ENCODE results near the gene NPEPL1.

DNA sequence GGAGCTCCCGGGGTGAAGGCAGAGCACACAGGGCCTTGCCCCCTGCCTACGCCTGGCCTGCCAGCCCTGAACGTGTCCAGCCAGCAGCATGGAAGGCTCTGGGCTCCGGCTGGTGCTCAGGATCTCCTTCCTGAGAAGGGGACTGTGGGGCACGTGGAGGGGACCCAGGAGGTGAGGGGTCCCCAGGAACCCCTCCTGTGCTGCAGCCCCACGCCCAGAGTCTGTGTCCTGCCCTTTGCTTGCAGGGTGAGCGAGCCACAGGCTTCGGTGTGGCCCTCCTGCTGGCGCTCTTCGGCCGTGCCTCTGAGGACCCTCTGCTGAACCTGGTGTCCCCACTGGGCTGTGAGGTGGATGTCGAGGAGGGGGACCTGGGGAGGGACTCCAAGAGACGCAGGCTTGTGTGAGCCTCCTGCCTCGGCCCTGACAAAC is 22.3 kb downstream of the NPEPL1 start:
- TF ChIP-seq, protein P1, sequence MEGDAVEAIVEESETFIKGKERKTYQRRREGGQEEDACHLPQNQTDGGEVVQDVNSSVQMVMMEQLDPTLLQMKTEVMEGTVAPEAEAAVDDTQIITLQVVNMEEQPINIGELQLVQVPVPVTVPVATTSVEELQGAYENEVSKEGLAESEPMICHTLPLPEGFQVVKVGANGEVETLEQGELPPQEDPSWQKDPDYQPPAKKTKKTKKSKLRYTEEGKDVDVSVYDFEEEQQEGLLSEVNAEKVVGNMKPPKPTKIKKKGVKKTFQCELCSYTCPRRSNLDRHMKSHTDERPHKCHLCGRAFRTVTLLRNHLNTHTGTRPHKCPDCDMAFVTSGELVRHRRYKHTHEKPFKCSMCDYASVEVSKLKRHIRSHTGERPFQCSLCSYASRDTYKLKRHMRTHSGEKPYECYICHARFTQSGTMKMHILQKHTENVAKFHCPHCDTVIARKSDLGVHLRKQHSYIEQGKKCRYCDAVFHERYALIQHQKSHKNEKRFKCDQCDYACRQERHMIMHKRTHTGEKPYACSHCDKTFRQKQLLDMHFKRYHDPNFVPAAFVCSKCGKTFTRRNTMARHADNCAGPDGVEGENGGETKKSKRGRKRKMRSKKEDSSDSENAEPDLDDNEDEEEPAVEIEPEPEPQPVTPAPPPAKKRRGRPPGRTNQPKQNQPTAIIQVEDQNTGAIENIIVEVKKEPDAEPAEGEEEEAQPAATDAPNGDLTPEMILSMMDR (IDR thresholded peaks at IDR 0.05; ENCODE audit: extremely low read depth in 1 of 2, insufficient read depth in 1 of 2, low read depth in 1 of 2, low read length in 2 of 2): no peak
- TF ChIP-seq, protein P2, sequence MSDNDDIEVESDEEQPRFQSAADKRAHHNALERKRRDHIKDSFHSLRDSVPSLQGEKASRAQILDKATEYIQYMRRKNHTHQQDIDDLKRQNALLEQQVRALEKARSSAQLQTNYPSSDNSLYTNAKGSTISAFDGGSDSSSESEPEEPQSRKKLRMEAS (IDR thresholded peaks at IDR 0.05; ENCODE audit: insufficient read depth, insufficient read length): no peak

Measured in endothelial cell of umbilical vein (primary cell).